Anterior cingulate cortex (tissue), 58 donors: ENCODE results near the gene TBC1D5.
"Not testable (repeated sequence)": the region's sequence is repeated elsewhere in the genome, so short reads cannot be mapped to it uniquely, and the experiment has no call there.

ENCODE experiments used
- DNase-seq, 58 donors: peaks; one replicate each; lab custom pipeline; 2025; lab: John Stamatoyannopoulos, UW

TBC1D5 gene

GRCh38 chr3:17501745-17502144, 240.7 kb downstream of the TBC1D5 start:
- no peak for DNase-seq

- no peak for DNase-seq
These were observed 241.8 kb downstream of the TBC1D5 start for GRCh38 chr3:17500618-17501017.

GRCh38 chr3:17494117-17494809, 248.2 kb downstream of the TBC1D5 start:
- DNase-seq: no peak

- no peak for DNase-seq
These were observed 250.8 kb downstream of the TBC1D5 start for GRCh38 chr3:17491601-17492000.

GRCh38 chr3:17491190-17491589, 251.2 kb downstream of the TBC1D5 start:
- DNase-seq: not testable (repeated sequence)

- no peak for DNase-seq
These were observed 253.3 kb downstream of the TBC1D5 start for GRCh38 chr3:17489139-17489538.

GRCh38 chr3:17481116-17481515, 261.3 kb downstream of the TBC1D5 start:
- peak in 1 of 58 donors; percentile 2 for DNase-seq

GRCh38 chr3:17479681-17480405, 262.6 kb downstream of the TBC1D5 start:
- no peak for DNase-seq

- DNase-seq: no peak
These were observed 263.8 kb downstream of the TBC1D5 start for GRCh38 chr3:17478673-17479072.

GRCh38 chr3:17473761-17474160, 268.7 kb downstream of the TBC1D5 start:
- DNase-seq: no peak

GRCh38 chr3:17469954-17470353, 272.5 kb downstream of the TBC1D5 start:
- DNase-seq: no peak

- no peak for DNase-seq
These were observed 272.9 kb downstream of the TBC1D5 start for GRCh38 chr3:17469520-17469919.

GRCh38 chr3:17466028-17466427, 276.4 kb downstream of the TBC1D5 start:
- no peak for DNase-seq

GRCh38 chr3:17459470-17459993, 282.9 kb downstream of the TBC1D5 start:
- no peak for DNase-seq

GRCh38 chr3:17456650-17457049, 285.8 kb downstream of the TBC1D5 start:
- DNase-seq: no peak

GRCh38 chr3:17456046-17456445, 286.4 kb downstream of the TBC1D5 start:
- DNase-seq: no peak

- DNase-seq: no peak
These were observed 297.6 kb downstream of the TBC1D5 start for GRCh38 chr3:17444865-17445264.

- no peak for DNase-seq
These were observed 299.3 kb downstream of the TBC1D5 start for GRCh38 chr3:17443142-17443541.

GRCh38 chr3:17442332-17443049, 299.9 kb downstream of the TBC1D5 start:
- DNase-seq: no peak

GRCh38 chr3:17433876-17434275, 308.6 kb downstream of the TBC1D5 start:
- no peak for DNase-seq

GRCh38 chr3:17432236-17432635, 310.2 kb downstream of the TBC1D5 start:
- no peak for DNase-seq
